OCI-LY3 (cell line): ENCODE data around the gene NR5A1.

ENCODE experiments used
- H2AFZ ChIP-seq: fragments of 200-600, 300-600 bp; shearing (Covaris generic); 2 replicates; pipeline ENCODE4 v1.6.0; 2014; ENCODE audit warnings: antibody characterized with exemption, low read depth, low read length
- H3K27ac ChIP-seq: fragments of 200-600, 300-600 bp; sonication (generic); 2 replicates; pipeline ENCODE4 v1.5.1; 2014; ENCODE audit warnings: mild to moderate bottlenecking, low read length, moderate library complexity, mixed read lengths
- H3K27me3 ChIP-seq: fragments of 200-600, 300-600 bp; sonication (generic); 2 replicates; pipeline ENCODE4 v1.6.1; 2014; ENCODE audit warnings: low read depth, low read length, mixed read lengths
- H3K36me3 ChIP-seq: fragments of 200-600, 300-600 bp; sonication (generic); replicated peaks from 2 replicates; pipeline ENCODE3; 2014; ENCODE audit warnings: low read depth, low read length, mixed read lengths
- H3K4me1 ChIP-seq: fragments of 300-600, 200-600 bp; sonication (generic); 2 replicates; pipeline ENCODE4 v1.6.1; 2014; ENCODE audit warnings: low read length, mixed read lengths
- H3K4me2 ChIP-seq: fragments of 200-600, 300-600 bp; sonication (generic); 2 replicates; pipeline ENCODE4 v1.6.1; 2014; ENCODE audit warnings: low read length, mixed read lengths
- H3K4me3 ChIP-seq: fragments of 300-600, 200-600 bp; sonication (generic); 2 replicates; pipeline ENCODE4 v1.5.1; 2014; ENCODE audit warnings: antibody characterized with exemption, mild to moderate bottlenecking, low read length, moderate library complexity
- H3K79me2 ChIP-seq: fragments of 300-600, 200-600 bp; shearing (Covaris generic); 2 replicates; pipeline ENCODE4 v1.6.1; 2014; ENCODE audit warnings: mild to moderate bottlenecking, low read length, mixed read lengths
- H3K9ac ChIP-seq: fragments of 300-600, 200-600 bp; shearing (Covaris generic); 2 replicates; pipeline ENCODE4 v1.6.0; 2014; ENCODE audit warnings: mild to moderate bottlenecking, low read length, moderate library complexity
- H3K9me3 ChIP-seq: fragments of 200-600, 300-600 bp; shearing (Covaris generic); 2 replicates; pipeline ENCODE4 v1.6.1; 2014; ENCODE audit warnings: low read length, mixed read lengths; ENCODE audit not compliant: insufficient read depth
- H4K20me1 ChIP-seq: fragments of 200-600, 300-600 bp; sonication (generic); 2 replicates; pipeline ENCODE4 v1.6.1; 2016; ENCODE audit warnings: low read length, mixed read lengths; ENCODE audit not compliant: insufficient read depth
- CTCF ChIP-seq: fragments of 200-600, 300-600 bp; sonication (generic); IDR thresholded peaks from 2 replicates; pipeline ENCODE4 v1.5.1; 2014; ENCODE audit warnings: antibody characterized with exemption, low read length, low read depth
- EZH2phosphoT487 ChIP-seq: fragments of 200-600 bp; shearing (Covaris generic); IDR thresholded peaks from 2 replicates; pipeline ENCODE4 v1.6.1; 2018; ENCODE audit warnings: antibody characterized with exemption, mixed run types, low read depth

The NR5A1 gene

GRCh38 chr9:124457079-124457886 is 49.9 kb downstream of the NR5A1 start:
- Histone ChIP-seq H3K79me2 (no peaks in the 10 kb centered on the region), H3K4me1 (no peaks in the 10 kb centered on the region), H3K9ac (no peak overlapping the region), H3K4me3 (no peak overlapping the region), H3K4me2 (no peak overlapping the region), H3K27me3 (no peaks in the 10 kb centered on the region), H3K27ac (no peak overlapping the region), H3K9me3 (no peaks in the 10 kb centered on the region), H3K36me3 (no peaks in the 10 kb centered on the region), H4K20me1 (no peaks in the 10 kb centered on the region), H2AFZ (no peak overlapping the region)
- TF ChIP-seq CTCF (no peak), EZH2phosphoT487 (no peak)

- TF ChIP-seq EZH2phosphoT487 (no peak), CTCF (no peak)
- H3K27ac ChIP-seq, result no peak overlapping the region
- H3K4me1 ChIP-seq, result no peaks in the 10 kb centered on the region
- H3K79me2 ChIP-seq, result no peaks in the 10 kb centered on the region
- H3K4me2 ChIP-seq, result no peak overlapping the region
- no peaks in the 10 kb centered on the region for H3K27me3 ChIP-seq
- H3K9me3 ChIP-seq, result no peaks in the 10 kb centered on the region
- H3K4me3 ChIP-seq, result no peak overlapping the region
- no peak overlapping the region for H3K9ac ChIP-seq
- H4K20me1 ChIP-seq, result no peaks in the 10 kb centered on the region
- H2AFZ ChIP-seq, result no peak overlapping the region
- H3K36me3 ChIP-seq, result no peaks in the 10 kb centered on the region
Observed at GRCh38 chr9:124456341-124457078, 50.7 kb downstream of the NR5A1 start.

- no peaks in the 10 kb centered on the region for H4K20me1 ChIP-seq
- H2AFZ ChIP-seq, result no peak overlapping the region
- no peak overlapping the region for H3K4me2 ChIP-seq
- H3K27me3 ChIP-seq, result no peaks in the 10 kb centered on the region
- no peaks in the 10 kb centered on the region for H3K4me1 ChIP-seq
- H3K79me2 ChIP-seq, result no peaks in the 10 kb centered on the region
- H3K4me3 ChIP-seq, result no peak overlapping the region
- no peak overlapping the region for H3K9ac ChIP-seq
- no peaks in the 10 kb centered on the region for H3K36me3 ChIP-seq
- no peaks in the 10 kb centered on the region for H3K9me3 ChIP-seq
- H3K27ac ChIP-seq, result no peak overlapping the region
- TF ChIP-seq CTCF (no peak), EZH2phosphoT487 (no peak)
Observed at GRCh38 chr9:124455820-124456219, 51.4 kb downstream of the NR5A1 start.

GRCh38 chr9:124454791-124455443 is 52.3 kb downstream of the NR5A1 start:
- H3K4me2 ChIP-seq, result no peak overlapping the region
- H3K4me1 ChIP-seq, result no peaks in the 10 kb centered on the region
- no peak overlapping the region for H2AFZ ChIP-seq
- TF ChIP-seq CTCF, result no peak
- TF ChIP-seq EZH2phosphoT487, result no peak
- H3K79me2 ChIP-seq, result no peaks in the 10 kb centered on the region
- H3K4me3 ChIP-seq, result no peak overlapping the region
- no peaks in the 10 kb centered on the region for H3K9me3 ChIP-seq
- no peaks in the 10 kb centered on the region for H3K36me3 ChIP-seq
- no peaks in the 10 kb centered on the region for H3K27me3 ChIP-seq
- no peak overlapping the region for H3K9ac ChIP-seq
- no peaks in the 10 kb centered on the region for H4K20me1 ChIP-seq
- no peak overlapping the region for H3K27ac ChIP-seq
